ENCODE measurements around the gene RPS15. TPM values are rescaled to one million over a fixed set of nuclear protein-coding genes. Genes with fewer than 3 reads are reported as not detected.
A peak's percentile ranks its signal among the peaks of the same experiment; 100 is the strongest.

Gene RPS15
- polyA plus RNA-seq, 1 donor from 2014 or later: 3,226 TPM

DNA sequence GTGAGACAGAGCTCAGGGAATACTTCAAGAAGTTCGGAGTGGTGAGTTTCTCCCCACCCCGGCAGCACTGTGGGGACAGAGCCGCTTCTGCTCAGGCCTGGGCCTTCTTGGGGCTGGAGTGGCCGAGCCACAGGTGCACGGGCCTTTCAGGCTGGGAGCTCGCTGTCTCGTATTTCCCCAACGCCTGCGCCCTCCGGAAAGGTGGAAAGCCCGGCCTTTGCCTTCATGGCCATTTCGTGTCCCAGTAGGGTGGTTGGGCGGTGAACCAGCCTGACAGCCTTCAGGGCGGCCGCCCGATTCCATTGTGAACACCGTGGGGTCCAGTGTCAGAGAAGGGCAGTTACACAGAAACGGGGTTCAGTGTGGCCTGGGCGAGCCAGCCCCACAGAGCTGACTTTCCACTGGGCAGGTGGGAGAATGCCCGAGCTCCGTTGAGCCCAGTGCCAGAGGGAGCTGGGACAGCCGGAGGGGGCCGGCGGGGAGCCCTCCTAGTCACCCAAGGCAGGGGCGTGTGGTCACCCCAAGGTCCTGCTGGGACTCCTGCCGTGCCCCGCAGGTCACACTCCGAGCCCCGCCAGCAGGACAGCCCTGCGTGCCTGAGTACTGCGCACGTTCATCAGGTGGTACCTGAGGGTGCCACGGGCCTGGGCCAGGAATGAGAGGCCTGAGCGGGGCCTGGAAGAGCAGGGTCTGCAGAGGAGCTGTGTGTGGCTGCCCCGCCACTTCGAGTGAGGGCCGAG is 16.8 kb upstream of the RPS15 start:
- Mint-ChIP-seq H3K27me3 (no peaks in the 10 kb centered on the region), H3K4me1 (peaks cover 0 to 12% (median 6%) of the 10 kb centered on the region in 3 donors), H3K36me3 (no peaks in the 10 kb centered on the region)

DNA sequence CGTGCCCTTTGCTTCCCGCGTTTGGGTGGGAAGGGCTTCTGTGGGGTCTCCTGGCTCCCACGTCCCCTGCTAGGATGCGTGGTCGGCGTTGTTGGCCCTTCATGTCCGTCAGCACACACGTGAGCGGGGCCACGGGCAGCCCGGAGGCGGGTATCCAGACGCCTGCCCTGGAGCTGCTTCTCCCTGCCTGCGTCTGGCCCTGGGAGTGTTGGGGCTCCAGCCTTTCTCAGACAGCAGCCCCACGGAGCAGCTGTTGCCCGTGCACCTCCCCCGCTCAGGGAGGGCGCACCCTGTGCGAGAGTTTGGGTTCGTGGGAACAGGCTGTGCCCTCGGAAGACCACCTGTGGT is 16.3 kb upstream of the RPS15 start:
- H3K4me3 Mint-ChIP-seq: no peak overlapping the region
- no peak overlapping the region for H3K27ac Mint-ChIP-seq
- no peaks in the 10 kb centered on the region for H3K36me3 Mint-ChIP-seq
- H3K27me3 Mint-ChIP-seq: no peaks in the 10 kb centered on the region
- no peaks in the 10 kb centered on the region for H3K9me3 Mint-ChIP-seq
- peaks cover 0 to 12% (median 6%) of the 10 kb centered on the region in 3 donors for H3K4me1 Mint-ChIP-seq

More for the DNA sequence above, 16.8 kb upstream of the RPS15 start:
- no peak overlapping the region for H3K4me3 Mint-ChIP-seq
- H3K9me3 Mint-ChIP-seq: no peaks in the 10 kb centered on the region
- H3K27ac Mint-ChIP-seq: peak overlapping the region in 2 of 3 donors; percentile 45 to 67

DNA sequence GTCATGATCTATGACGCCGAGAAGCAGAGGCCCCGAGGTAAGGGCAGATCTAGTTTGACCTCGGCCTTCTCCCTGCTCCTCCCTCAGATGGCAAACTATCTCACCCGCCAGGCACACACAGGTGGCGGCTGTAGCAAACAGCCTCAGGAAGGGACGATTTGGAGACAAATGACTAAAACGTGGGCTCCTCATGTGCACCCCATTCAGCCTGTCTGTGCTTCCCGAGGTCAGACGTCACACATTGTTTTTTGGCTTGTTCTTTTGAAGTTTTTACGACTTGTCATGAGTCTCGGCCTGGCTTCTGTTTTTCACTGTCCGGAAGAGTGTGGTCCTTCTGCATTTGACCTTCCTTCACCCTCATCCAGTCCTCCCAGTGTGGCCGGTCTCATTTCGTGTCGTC is 15.8 kb upstream of the RPS15 start:
- no peak overlapping the region for H3K27ac Mint-ChIP-seq
- H3K9me3 Mint-ChIP-seq: no peaks in the 10 kb centered on the region
- no peak overlapping the region for H3K4me3 Mint-ChIP-seq
- H3K36me3 Mint-ChIP-seq: no peaks in the 10 kb centered on the region
- H3K27me3 Mint-ChIP-seq: no peaks in the 10 kb centered on the region
- peaks cover 0 to 11% (median 4%) of the 10 kb centered on the region in 3 donors for H3K4me1 Mint-ChIP-seq

DNA sequence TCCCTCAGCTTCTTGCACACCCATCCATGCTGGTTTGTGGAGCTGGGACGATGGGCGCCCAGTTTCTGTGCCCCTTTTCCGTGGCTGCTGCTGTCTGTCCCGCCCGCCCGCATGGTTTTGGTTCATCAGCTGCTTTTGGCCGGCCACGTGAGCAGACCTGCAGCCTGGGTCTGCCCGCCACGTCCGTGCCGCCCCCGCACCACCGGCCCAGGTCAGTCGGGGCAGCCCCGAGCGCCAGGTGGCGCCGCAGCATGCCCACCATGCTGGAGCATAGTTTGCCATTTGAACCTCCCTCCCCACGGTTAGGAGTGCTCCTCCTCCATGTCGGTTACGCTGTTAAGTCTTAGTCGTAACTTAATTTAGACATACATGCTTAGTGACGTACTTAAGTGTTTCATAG is 15.3 kb upstream of the RPS15 start:
- H3K36me3 Mint-ChIP-seq: no peaks in the 10 kb centered on the region
- no peak overlapping the region for H3K4me3 Mint-ChIP-seq
- H3K4me1 Mint-ChIP-seq: peaks cover 0 to 10% (median 2%) of the 10 kb centered on the region in 3 donors
- H3K27me3 Mint-ChIP-seq: no peaks in the 10 kb centered on the region
- no peaks in the 10 kb centered on the region for H3K9me3 Mint-ChIP-seq
- H3K27ac Mint-ChIP-seq: peak overlapping the region in 1 of 3 donors; percentile 31

DNA sequence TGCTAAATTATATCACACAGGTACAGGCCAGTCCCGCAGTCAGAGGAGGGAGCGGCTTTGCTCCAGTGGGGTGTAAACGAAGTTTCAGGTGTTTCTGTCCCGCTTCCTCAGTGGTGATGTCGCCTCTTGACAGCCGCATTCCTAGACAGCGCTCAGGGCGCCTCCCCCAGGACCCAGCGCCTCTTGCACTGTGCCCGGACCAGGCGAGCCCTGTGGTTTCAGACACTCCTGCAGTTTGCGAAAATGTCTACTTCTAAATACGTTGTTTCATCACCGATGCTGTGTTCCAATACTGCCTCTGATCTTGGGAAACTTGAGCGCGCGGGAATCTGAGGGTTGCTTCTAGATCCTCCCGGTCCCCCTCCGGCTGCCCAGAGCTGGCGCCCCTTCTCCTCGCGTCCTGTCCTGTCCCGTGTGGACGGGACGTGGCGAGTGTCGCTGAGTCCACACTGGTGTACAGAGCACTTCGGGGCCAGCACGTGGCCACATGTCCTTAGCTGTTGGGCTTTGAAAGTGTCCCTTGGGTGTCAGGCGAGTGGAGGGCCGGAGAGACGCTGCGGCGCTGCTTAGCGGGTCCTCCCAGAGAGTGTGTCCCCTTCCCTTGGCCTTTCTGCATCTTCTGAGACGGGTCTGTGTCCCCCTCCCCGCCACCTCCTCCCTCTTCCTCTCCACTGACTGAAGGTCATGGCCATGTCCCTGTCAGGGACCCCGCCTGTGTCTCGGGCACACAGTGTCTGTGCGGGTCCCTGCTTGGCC is 14.6 kb upstream of the RPS15 start:
- Mint-ChIP-seq H3K27me3 (no peaks in the 10 kb centered on the region), H3K27ac (peak overlapping the region in 1 of 3 donors; percentile 62), H3K9me3 (no peaks in the 10 kb centered on the region), H3K4me3 (peak overlapping the region in 1 of 4 donors; percentile 26), H3K36me3 (no peaks in the 10 kb centered on the region), H3K4me1 (peaks cover 0 to 6% (median 2%) of the 10 kb centered on the region in 3 donors)

DNA sequence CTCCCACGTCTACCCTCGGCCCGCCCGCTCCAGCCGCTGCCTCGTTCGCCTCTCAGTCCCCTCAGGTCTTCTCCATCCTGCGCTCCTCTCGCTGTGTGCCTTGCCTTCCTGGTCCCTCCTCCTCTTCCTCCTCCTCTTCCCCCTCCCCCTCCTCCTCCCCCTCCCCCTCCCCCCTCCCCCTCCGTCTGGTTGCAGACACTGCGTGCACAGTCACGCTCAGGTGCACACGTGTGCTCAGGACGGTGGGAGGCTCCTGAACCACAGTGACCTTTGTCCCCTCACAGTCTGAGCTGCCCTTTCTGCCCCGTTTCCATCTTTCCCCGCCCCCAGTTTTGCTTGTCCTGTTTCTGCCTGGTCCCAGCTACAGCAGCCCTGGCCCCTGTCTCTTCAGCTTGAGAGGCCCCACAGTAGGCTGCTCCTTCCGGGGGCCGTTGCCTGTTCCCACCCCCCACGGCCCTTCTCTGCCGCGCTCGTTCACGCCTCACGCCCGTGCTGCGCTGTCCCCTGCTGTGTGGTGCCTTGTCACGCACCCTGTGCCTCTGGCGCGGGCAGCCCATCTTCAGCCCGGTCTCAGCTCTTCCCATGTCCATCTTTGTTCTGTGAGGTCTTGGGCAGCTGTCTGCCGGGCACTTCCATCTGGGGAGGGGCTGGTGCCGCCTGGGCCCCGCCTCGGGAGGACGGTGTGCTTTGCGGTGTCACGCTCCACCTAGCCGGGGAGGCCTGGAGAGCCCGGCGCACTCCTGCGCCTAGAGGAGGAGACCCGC is 13.8 kb upstream of the RPS15 start:
- Mint-ChIP-seq H3K27ac (peak overlapping the region in 1 of 3 donors; percentile 62), H3K36me3 (no peaks in the 10 kb centered on the region), H3K4me3 (no peak overlapping the region)

DNA sequence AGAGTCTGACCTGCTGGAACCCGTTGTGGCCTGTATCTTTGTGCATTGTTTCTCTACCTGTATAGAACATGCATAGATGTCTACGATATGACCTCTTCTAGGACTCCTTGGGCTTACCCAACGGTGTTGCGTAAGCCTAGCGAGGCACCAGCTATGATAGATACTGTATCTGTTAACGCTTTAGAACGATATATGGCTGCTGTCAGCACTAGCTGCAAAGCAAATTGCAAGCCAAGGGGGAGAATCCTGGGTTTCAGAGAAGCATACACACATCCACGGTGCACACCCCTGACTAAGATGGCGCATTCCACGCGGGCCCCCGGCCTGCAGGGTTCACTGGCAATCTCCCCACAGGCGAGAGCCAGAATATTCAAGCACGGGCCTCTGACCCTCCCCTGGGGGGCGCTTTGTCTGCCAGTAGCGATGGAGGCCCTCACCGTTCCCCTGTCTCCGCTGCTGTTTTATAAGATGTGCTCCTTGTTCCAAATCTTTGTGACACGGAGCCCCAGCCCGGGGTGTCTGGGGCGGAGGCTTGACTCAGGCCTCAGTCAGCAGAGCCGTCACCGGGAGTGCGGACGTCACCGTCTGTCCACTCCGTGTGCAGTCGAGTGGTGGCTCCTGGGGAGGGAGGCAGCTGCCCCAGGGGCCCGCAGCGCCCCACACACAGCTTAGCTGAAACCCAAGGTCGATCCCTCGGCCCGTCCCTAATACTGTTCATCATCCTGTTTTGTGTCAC is 12.9 kb upstream of the RPS15 start:
- H3K27ac Mint-ChIP-seq: peak overlapping the region in 1 of 3 donors; percentile 65
- H3K27me3 Mint-ChIP-seq: no peaks in the 10 kb centered on the region
- no peaks in the 10 kb centered on the region for H3K36me3 Mint-ChIP-seq
- H3K4me3 Mint-ChIP-seq: peak overlapping the region in 1 of 4 donors; percentile 13
- H3K9me3 Mint-ChIP-seq: no peaks in the 10 kb centered on the region
- peaks cover 0 to 4% (median 2%) of the 10 kb centered on the region in 3 donors for H3K4me1 Mint-ChIP-seq

More for the DNA sequence above, 13.8 kb upstream of the RPS15 start:
- peaks cover 0 to 6% (median 2%) of the 10 kb centered on the region in 3 donors for H3K4me1 Mint-ChIP-seq
- H3K9me3 Mint-ChIP-seq: no peaks in the 10 kb centered on the region
- no peaks in the 10 kb centered on the region for H3K27me3 Mint-ChIP-seq

DNA sequence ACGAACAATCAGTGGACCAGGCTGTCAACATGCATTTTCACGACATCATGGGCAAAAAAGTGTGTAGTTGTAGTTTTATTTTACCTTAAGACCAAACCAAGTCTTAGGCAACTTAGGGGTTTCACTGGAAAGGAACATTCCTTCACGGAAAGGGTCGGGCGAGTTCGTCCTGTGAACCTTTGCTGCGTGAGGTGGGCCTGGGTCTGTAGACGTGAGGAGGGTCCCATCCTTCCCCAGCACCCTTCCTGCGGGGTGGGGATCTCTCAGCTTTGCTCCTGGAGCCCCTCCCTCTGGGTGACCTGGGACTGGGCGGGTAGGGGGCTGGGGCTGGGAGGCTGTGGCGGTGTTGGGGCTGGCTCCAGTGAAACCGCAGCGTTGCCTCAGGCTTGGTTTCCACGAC is 12.3 kb upstream of the RPS15 start:
- Mint-ChIP-seq H3K4me1 (peaks cover 0 to 3% (median 1%) of the 10 kb centered on the region in 3 donors), H3K36me3 (no peaks in the 10 kb centered on the region), H3K9me3 (no peaks in the 10 kb centered on the region), H3K4me3 (no peak overlapping the region), H3K27ac (no peak overlapping the region), H3K27me3 (no peaks in the 10 kb centered on the region)

DNA sequence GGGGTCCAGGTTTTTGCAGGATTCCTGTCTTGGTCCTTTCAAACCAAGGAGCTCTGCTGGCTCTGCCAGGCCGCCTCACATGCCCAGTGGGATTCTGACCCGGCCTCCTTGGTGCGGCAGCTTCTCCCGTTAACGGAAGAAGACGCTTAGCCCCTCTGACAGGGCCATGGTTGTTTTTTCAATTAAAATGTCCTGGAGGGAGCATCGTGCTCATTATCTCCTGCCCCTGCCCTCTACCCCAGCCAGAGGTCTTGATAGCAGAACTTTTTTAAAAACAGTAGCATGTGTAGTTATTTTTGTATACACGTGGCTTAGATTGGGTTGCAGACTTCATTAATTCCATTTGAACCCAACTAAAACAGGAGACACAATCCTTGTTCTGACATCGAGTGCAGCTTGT is 11.5 kb upstream of the RPS15 start:
- no peak overlapping the region for H3K4me3 Mint-ChIP-seq
- H3K4me1 Mint-ChIP-seq: peaks cover 0 to 2% (median 0%) of the 10 kb centered on the region in 3 donors
- H3K36me3 Mint-ChIP-seq: no peaks in the 10 kb centered on the region
- H3K9me3 Mint-ChIP-seq: no peaks in the 10 kb centered on the region
- H3K27ac Mint-ChIP-seq: no peak overlapping the region
- H3K27me3 Mint-ChIP-seq: no peaks in the 10 kb centered on the region

DNA sequence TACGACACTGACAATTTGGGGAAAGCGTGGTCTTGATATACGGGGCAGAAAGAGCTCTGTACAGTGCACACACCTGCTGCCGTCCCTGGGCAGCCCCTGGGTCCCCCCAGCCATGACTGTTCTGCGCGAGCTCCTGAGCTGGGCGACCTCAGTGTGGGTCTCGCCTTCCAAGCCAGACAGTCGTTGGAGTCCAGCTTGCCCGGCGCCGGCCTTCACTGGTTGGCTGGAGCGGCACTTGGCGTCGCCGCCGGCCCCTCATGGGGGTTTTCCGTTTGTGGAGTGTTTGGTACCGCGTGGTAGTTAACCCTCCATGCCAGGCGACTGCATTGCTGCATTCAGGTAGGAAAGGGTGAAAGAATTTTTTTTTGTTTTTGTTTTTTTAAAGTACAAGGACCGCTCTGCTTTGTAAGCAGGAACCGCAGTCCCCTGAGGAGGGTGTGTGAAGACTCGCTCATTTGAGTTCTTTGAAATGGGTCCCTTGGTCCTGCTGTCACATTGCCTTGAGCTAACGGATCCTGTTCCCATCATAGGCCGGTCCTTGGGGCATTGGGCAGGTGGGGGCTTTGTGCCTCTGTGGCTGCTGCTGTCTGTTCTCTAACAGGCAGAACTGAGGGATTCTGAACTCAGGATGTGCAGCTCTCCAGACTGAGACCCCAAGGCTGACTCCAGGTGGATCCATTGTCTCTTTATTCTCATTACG is 10.8 kb upstream of the RPS15 start:
- Mint-ChIP-seq H3K4me1 (peaks cover 0 to 2% (median 0%) of the 10 kb centered on the region in 3 donors), H3K36me3 (no peaks in the 10 kb centered on the region), H3K9me3 (no peaks in the 10 kb centered on the region)

DNA sequence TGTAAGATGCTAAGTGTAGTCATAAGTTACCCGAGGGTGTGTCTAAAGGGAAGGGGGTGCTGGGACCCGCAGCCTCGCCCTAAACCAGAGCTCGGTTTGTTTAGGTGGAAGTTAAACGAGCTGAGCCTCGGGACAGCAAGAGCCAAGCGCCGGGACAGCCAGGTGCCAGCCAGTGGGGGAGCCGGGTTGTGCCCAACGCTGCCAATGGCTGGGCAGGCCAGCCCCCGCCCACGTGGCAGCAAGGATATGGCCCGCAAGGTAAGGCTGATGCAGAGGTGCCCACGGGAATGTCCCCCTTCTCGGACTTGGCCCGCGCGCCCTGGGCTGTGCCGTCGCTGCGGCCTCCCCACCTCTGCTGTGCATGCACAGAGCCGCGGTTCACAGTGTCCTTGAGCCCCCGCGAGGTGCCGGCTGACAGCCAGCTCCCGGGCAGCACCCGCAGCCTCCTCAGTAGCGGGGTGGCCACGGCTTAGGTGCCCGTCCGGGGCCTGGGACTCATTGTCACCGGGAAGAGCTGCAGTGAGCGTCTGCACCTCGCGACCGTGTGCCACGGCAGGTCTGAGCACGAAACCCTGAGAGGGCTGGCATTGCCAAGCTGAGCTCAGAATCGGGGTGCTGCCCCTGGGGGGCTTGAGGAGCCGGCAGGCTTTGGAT is 9.3 kb upstream of the RPS15 start:
- H3K9me3 Mint-ChIP-seq: no peaks in the 10 kb centered on the region
- no peaks in the 10 kb centered on the region for H3K4me1 Mint-ChIP-seq
- H3K27ac Mint-ChIP-seq: no peak overlapping the region
- no peaks in the 10 kb centered on the region for H3K36me3 Mint-ChIP-seq
- H3K4me3 Mint-ChIP-seq: no peak overlapping the region
- H3K27me3 Mint-ChIP-seq: no peaks in the 10 kb centered on the region

More for the DNA sequence above, 10.8 kb upstream of the RPS15 start:
- no peak overlapping the region for H3K4me3 Mint-ChIP-seq
- no peaks in the 10 kb centered on the region for H3K27me3 Mint-ChIP-seq
- H3K27ac Mint-ChIP-seq: no peak overlapping the region

DNA sequence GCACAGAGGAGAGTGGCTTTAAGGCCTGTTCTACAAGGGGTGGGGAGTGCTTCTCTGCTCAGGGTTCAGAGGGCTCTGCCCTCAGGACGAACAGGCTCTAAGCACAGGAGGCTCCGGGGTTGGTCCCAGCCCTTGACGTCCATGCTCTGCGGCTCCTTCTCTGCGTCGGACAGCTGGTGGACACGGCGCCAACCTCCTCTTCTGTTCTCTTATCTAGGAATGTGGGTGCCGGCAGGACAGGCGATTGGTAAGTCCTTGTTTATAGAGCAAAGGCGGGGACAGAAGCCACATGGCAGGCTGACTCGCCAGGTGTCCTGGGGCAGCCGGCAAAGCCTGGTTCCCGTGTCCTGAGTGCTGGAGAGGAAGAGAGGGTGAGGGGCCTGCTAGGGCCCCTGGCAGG is 8.4 kb upstream of the RPS15 start:
- Mint-ChIP-seq H3K27me3 (no peaks in the 10 kb centered on the region), H3K4me1 (no peaks in the 10 kb centered on the region), H3K27ac (no peak overlapping the region), H3K36me3 (no peaks in the 10 kb centered on the region), H3K9me3 (no peaks in the 10 kb centered on the region), H3K4me3 (no peak overlapping the region)

DNA sequence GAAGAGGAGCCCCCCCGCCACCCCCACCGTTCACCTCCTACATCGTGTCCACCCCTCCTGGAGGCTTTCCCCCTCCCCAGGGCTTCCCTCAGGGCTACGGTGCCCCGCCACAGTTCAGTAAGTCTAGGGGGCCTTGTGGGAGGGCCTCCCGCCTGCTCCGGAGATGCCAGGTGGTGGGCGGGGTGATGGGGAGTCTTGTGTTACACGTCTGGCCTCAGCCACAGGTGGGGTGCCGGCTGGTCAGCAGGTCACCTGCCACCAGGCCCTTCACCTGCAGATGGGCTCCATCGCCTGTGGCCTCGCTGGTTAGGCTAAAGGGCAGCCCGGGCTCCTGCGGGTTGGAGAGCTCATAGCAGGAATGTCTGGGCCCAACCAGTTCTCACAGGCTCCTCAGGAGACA is 8.0 kb upstream of the RPS15 start:
- Mint-ChIP-seq H3K36me3 (no peaks in the 10 kb centered on the region), H3K4me1 (no peaks in the 10 kb centered on the region), H3K27ac (no peak overlapping the region), H3K9me3 (no peaks in the 10 kb centered on the region), H3K4me3 (no peak overlapping the region), H3K27me3 (no peaks in the 10 kb centered on the region)
